ENCODE measurements around the gene CDC42SE1.
A peak's percentile ranks its signal among the peaks of the same experiment; 100 is the strongest.

The CDC42SE1 gene

GRCh38 chr1:151050051-151050688, 9.3 kb downstream of the CDC42SE1 start:
- peaks cover 16% of the 10 kb centered on the region for H3K4me1 ChIP-seq (ENCODE audit: control insufficient read depth, insufficient read depth, low read length)
- no peaks in the 10 kb centered on the region for H3K27me3 ChIP-seq (replicated peaks; ENCODE audit: control insufficient read depth, insufficient read depth, low read length)
- H3K9ac ChIP-seq (ENCODE audit: low read length) = no peak overlapping the region
- H3K4me3 ChIP-seq (ENCODE audit: low read length) = no peak overlapping the region
- peaks cover 44% of the 10 kb centered on the region for H3K36me3 ChIP-seq (ENCODE audit: control insufficient read depth, insufficient read depth, low read length, severe bottlenecking)
- H3K9me3 ChIP-seq (ENCODE audit: control insufficient read depth, low read length) = no peaks in the 10 kb centered on the region
- DNase-seq (ENCODE audit: low read depth) = no peak

GRCh38 chr1:151049458-151049857, 10.0 kb downstream of the CDC42SE1 start:
- Histone ChIP-seq H3K36me3 (ENCODE audit: control insufficient read depth, insufficient read depth, low read length, severe bottlenecking) (peaks cover 36% of the 10 kb centered on the region), H3K4me3 (ENCODE audit: low read length) (no peak overlapping the region), H3K4me1 (ENCODE audit: control insufficient read depth, insufficient read depth, low read length) (peaks cover 16% of the 10 kb centered on the region), H3K9me3 (ENCODE audit: control insufficient read depth, low read length) (no peaks in the 10 kb centered on the region), H3K27me3 (replicated peaks; ENCODE audit: control insufficient read depth, insufficient read depth, low read length) (no peaks in the 10 kb centered on the region), H3K9ac (ENCODE audit: low read length) (no peak overlapping the region)
- no peak for DNase-seq (ENCODE audit: low read depth)

DNA sequence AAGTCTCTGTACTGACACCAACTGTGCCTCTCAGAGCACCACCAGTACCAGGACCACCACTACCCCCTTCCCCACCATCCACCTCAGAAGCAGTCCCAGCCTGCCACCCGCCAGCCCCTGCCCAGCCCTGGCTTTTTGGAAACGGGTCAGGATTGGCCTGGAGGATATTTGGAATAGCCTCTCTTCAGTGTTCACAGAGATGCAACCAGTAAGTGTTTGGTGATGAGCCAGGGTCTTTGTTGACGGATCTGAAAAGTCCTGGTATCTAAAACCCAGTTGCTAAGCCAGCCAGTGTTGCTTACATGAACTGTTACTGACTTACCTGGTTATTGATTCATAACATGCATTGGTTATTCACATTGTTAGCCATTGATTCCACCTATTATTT, 10.8 kb downstream of the CDC42SE1 start:
- Histone ChIP-seq H3K36me3 (ENCODE audit: control insufficient read depth, insufficient read depth, low read length, severe bottlenecking) (peaks cover 28% of the 10 kb centered on the region), H3K27me3 (replicated peaks; ENCODE audit: control insufficient read depth, insufficient read depth, low read length) (no peaks in the 10 kb centered on the region), H3K9ac (ENCODE audit: low read length) (peak overlapping the region; percentile 92), H3K9me3 (ENCODE audit: control insufficient read depth, low read length) (no peaks in the 10 kb centered on the region), H3K4me1 (ENCODE audit: control insufficient read depth, insufficient read depth, low read length) (peaks cover 16% of the 10 kb centered on the region), H3K4me3 (ENCODE audit: low read length) (peak overlapping the region; percentile 93)
- DNase-seq (ENCODE audit: low read depth) = no peak

DNA sequence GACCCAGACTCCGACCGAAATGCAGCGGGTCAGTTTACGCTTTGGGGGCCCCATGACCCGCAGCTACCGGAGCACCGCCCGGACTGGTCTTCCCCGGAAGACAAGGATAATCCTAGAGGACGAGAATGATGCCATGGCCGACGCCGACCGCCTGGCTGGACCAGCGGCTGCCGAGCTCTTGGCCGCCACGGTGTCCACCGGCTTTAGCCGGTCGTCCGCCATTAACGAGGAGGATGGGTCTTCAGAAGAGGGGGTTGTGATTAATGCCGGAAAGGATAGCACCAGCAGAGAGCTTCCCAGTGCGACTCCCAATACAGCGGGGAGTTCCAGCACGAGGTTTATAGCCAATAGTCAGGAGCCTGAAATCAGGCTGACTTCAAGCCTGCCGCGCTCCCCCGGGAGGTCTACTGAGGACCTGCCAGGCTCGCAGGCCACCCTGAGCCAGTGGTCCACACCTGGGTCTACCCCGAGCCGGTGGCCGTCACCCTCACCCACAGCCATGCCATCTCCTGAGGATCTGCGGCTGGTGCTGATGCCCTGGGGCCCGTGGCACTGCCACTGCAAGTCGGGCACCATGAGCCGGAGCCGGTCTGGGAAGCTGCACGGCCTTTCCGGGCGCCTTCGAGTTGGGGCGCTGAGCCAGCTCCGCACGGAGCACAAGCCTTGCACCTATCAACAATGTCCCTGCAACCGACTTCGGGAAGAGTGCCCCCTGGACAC, 11.3 kb downstream of the CDC42SE1 start:
- peaks cover 23% of the 10 kb centered on the region for H3K36me3 ChIP-seq (ENCODE audit: control insufficient read depth, insufficient read depth, low read length, severe bottlenecking)
- peak overlapping the region; percentile 93 for H3K4me3 ChIP-seq (ENCODE audit: low read length)
- H3K4me1 ChIP-seq (ENCODE audit: control insufficient read depth, insufficient read depth, low read length) = peaks cover 16% of the 10 kb centered on the region
- H3K27me3 ChIP-seq (replicated peaks; ENCODE audit: control insufficient read depth, insufficient read depth, low read length) = no peaks in the 10 kb centered on the region
- peak; percentile 77 for DNase-seq (ENCODE audit: low read depth)
- H3K9ac ChIP-seq (ENCODE audit: low read length) = peak overlapping the region; percentile 92
- H3K9me3 ChIP-seq (ENCODE audit: control insufficient read depth, low read length) = no peaks in the 10 kb centered on the region

DNA sequence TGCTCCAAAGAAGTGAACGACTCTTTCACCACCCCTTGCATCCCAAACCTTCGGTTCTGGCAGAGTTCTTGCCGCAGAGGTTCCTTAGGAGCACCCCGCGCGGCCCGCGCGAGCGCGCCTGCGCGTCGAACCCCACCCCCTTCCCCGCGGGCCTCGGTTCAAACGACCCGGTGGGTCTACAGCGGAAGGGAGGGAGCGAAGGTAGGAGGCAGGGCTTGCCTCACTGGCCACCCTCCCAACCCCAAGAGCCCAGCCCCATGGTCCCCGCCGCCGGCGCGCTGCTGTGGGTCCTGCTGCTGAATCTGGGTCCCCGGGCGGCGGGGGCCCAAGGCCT, 11.9 kb downstream of the CDC42SE1 start, which contains the start of gene C1orf56:
C1orf56 (plus strand) TSS at position 161 of the 334 bp plus-strand sequence; CDS start at position 258, 97 bp downstream.
- Histone ChIP-seq H3K36me3 (ENCODE audit: control insufficient read depth, insufficient read depth, low read length, severe bottlenecking) (peaks cover 17% of the 10 kb centered on the region), H3K4me1 (ENCODE audit: control insufficient read depth, insufficient read depth, low read length) (peaks cover 16% of the 10 kb centered on the region), H3K9me3 (ENCODE audit: control insufficient read depth, low read length) (no peaks in the 10 kb centered on the region), H3K27me3 (replicated peaks; ENCODE audit: control insufficient read depth, insufficient read depth, low read length) (no peaks in the 10 kb centered on the region), H3K4me3 (ENCODE audit: low read length) (peak within 1 kb of the TSS; percentile 93), H3K9ac (ENCODE audit: low read length) (peak within 1 kb of the TSS; percentile 92)
- DNase-seq (ENCODE audit: low read depth) = peak; percentile 85

DNA sequence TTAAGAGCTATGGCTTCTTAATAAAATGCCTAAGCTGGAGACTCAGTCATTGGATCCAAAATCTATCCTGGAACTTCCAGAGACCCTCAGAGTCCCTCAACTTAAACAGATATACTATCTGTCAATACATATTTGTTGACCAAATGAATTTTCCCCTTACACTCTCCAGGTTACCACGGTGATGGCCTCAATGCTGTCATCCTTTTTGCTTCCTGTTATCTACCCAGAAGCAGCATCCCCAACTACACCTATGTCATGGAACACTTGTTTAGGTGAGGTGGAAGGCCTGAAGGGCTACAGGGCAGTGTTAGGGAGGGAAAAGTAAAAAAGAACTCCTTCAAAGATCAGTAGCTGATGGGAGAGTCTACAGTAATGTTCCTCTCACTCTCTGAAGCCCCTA, 16.3 kb downstream of the CDC42SE1 start:
- Histone ChIP-seq H3K9ac (ENCODE audit: low read length) (no peak overlapping the region), H3K27me3 (replicated peaks; ENCODE audit: control insufficient read depth, insufficient read depth, low read length) (no peaks in the 10 kb centered on the region), H3K36me3 (ENCODE audit: control insufficient read depth, insufficient read depth, low read length, severe bottlenecking) (peaks cover 5% of the 10 kb centered on the region), H3K4me3 (ENCODE audit: low read length) (no peak overlapping the region), H3K4me1 (ENCODE audit: control insufficient read depth, insufficient read depth, low read length) (peaks cover 7% of the 10 kb centered on the region), H3K9me3 (ENCODE audit: control insufficient read depth, low read length) (no peaks in the 10 kb centered on the region)
- DNase-seq (ENCODE audit: low read depth) = no peak

GRCh38 chr1:151039521-151039920, 19.9 kb downstream of the CDC42SE1 start:
- Histone ChIP-seq H3K9ac (ENCODE audit: low read length) (no peak overlapping the region), H3K4me1 (ENCODE audit: control insufficient read depth, insufficient read depth, low read length) (no peaks in the 10 kb centered on the region), H3K27me3 (replicated peaks; ENCODE audit: control insufficient read depth, insufficient read depth, low read length) (no peaks in the 10 kb centered on the region), H3K36me3 (ENCODE audit: control insufficient read depth, insufficient read depth, low read length, severe bottlenecking) (peaks cover 14% of the 10 kb centered on the region), H3K9me3 (ENCODE audit: control insufficient read depth, low read length) (no peaks in the 10 kb centered on the region), H3K4me3 (ENCODE audit: low read length) (no peak overlapping the region)
- DNase-seq (ENCODE audit: low read depth) = no peak

DNA sequence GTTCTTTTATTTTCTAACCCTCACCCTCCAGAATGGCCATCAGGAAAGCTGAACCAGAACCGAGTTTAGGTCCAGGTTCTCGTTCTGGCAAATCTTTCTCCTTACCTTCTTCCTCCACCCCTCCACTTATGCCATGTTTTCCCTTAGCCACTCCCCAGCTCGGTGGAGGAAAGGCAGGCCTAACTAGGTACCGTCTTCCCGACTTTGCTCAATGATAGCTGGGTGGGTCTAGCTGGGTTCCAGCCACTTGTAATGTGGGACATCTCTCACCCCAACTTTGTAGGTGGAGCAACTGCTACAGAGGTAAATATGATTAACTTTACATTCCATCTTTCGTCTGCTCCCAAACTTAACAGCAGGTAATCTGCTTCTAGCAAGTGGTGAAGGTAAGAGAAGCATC, 22.4 kb downstream of the CDC42SE1 start:
- H3K4me3 ChIP-seq (ENCODE audit: low read length) = no peak overlapping the region
- peaks cover 24% of the 10 kb centered on the region for H3K36me3 ChIP-seq (ENCODE audit: control insufficient read depth, insufficient read depth, low read length, severe bottlenecking)
- H3K9ac ChIP-seq (ENCODE audit: low read length) = no peak overlapping the region
- H3K9me3 ChIP-seq (ENCODE audit: control insufficient read depth, low read length) = no peaks in the 10 kb centered on the region
- DNase-seq (ENCODE audit: low read depth) = no peak
- no peaks in the 10 kb centered on the region for H3K27me3 ChIP-seq (replicated peaks; ENCODE audit: control insufficient read depth, insufficient read depth, low read length)
- no peaks in the 10 kb centered on the region for H3K4me1 ChIP-seq (ENCODE audit: control insufficient read depth, insufficient read depth, low read length)

DNA sequence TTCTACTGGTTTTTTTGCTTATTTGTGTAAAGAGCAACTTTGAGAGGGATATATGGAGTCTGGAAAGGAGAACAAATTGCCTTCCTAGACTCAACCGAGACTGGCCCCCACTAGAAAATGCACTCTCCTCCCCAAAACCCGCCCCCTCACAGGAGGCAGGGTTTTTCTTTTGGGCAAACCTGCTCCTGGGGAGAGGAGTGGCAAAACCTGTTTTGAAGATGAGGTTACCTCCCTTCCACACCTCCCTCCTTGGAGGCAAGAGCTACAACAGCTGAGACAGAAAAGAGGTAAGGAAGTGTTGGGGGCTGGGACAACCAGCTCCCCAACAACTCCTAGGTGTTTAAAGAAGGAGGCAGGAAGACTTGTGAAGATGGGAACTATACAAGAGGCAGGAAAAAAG, 23.1 kb downstream of the CDC42SE1 start, which contains the start of gene BNIPL:
BNIPL (plus strand) TSS at position 231 of the 400 bp plus-strand sequence; CDS start at position 371, 140 bp downstream.
- no peak for DNase-seq (ENCODE audit: low read depth)
- Histone ChIP-seq H3K27me3 (replicated peaks; ENCODE audit: control insufficient read depth, insufficient read depth, low read length) (no peaks in the 10 kb centered on the region), H3K9ac (ENCODE audit: low read length) (no peak within 1 kb of the TSS), H3K36me3 (ENCODE audit: control insufficient read depth, insufficient read depth, low read length, severe bottlenecking) (peaks cover 29% of the 10 kb centered on the region), H3K4me3 (ENCODE audit: low read length) (no peak within 1 kb of the TSS), H3K4me1 (ENCODE audit: control insufficient read depth, insufficient read depth, low read length) (no peaks in the 10 kb centered on the region), H3K9me3 (ENCODE audit: control insufficient read depth, low read length) (no peaks in the 10 kb centered on the region)

DNA sequence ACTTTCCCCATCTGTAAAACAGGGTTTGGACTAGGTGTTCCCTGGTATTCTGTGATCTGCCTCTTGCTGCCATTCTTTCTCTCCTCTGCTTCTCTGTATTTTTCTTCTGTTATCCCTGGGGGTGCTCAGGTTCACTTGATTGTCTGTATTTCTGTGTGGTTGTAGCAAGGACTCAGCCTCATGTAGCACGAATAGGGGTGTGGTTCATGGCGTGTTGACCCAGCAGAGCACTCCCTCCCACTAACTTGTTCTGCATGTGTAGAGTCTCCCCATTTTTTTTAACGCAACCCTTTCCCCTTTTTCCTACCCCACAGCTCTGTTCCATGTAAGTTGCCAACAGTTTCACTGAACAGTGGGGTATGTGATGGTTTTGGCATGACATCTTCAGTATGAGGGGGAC, 24.3 kb downstream of the CDC42SE1 start:
- Histone ChIP-seq H3K9ac (ENCODE audit: low read length) (no peak overlapping the region), H3K4me3 (ENCODE audit: low read length) (no peak overlapping the region), H3K36me3 (ENCODE audit: control insufficient read depth, insufficient read depth, low read length, severe bottlenecking) (peaks cover 36% of the 10 kb centered on the region), H3K27me3 (replicated peaks; ENCODE audit: control insufficient read depth, insufficient read depth, low read length) (no peaks in the 10 kb centered on the region), H3K9me3 (ENCODE audit: control insufficient read depth, low read length) (no peaks in the 10 kb centered on the region), H3K4me1 (ENCODE audit: control insufficient read depth, insufficient read depth, low read length) (no peaks in the 10 kb centered on the region)
- DNase-seq (ENCODE audit: low read depth) = no peak

GRCh38 chr1:151032164-151032563, 27.3 kb downstream of the CDC42SE1 start:
- Histone ChIP-seq H3K4me3 (ENCODE audit: low read length) (no peak overlapping the region), H3K4me1 (ENCODE audit: control insufficient read depth, insufficient read depth, low read length) (no peaks in the 10 kb centered on the region), H3K36me3 (ENCODE audit: control insufficient read depth, insufficient read depth, low read length, severe bottlenecking) (peaks cover 54% of the 10 kb centered on the region), H3K9me3 (ENCODE audit: control insufficient read depth, low read length) (no peaks in the 10 kb centered on the region), H3K27me3 (replicated peaks; ENCODE audit: control insufficient read depth, insufficient read depth, low read length) (no peaks in the 10 kb centered on the region), H3K9ac (ENCODE audit: low read length) (no peak overlapping the region)
- no peak for DNase-seq (ENCODE audit: low read depth)
